GM23338 (cell line): Measurements from ENCODE around the gene CHRM1. TPM values are rescaled to one million over a fixed set of nuclear protein-coding genes. Genes with fewer than 3 reads are reported as not detected.

Source experiments
- ATAC-seq: fragments of 200-7000 bp; cut with Tn5 transposase; 3 replicates; pipeline ENCODE4 v1.9.1; 2020
- DNase-seq: peaks from one replicate; pipeline ENCODE4 v3.0.0-alpha.2; 2015; ENCODE audit warnings: low spot score
- H2AFZ ChIP-seq: fragments of 200-600 bp; sonication (generic); 2 replicates; pipeline ENCODE4 v1.8.0; 2016; ENCODE audit warnings: antibody characterized with exemption, mild to moderate bottlenecking, moderate library complexity
- H3F3A ChIP-seq: fragments of 200-600 bp; sonication (generic); replicated peaks from 2 replicates; pipeline ENCODE4 v1.8.0; 2017; ENCODE audit warnings: antibody characterized with exemption, mixed run types, low read depth
- H3K27ac ChIP-seq: fragments of 200-600 bp; sonication (generic); 2 replicates; pipeline ENCODE4 v1.6.1; 2016; ENCODE audit warnings: low read depth
- H3K27me3 ChIP-seq: fragments of 200-600 bp; sonication (generic); 2 replicates; pipeline ENCODE4 v1.8.0; 2016; ENCODE audit warnings: mild to moderate bottlenecking, mixed run types, moderate library complexity; ENCODE audit not compliant: insufficient read depth
- H3K36me3 ChIP-seq: fragments of 200-600 bp; sonication (generic); 2 replicates; pipeline ENCODE4 v1.8.0; 2016; ENCODE audit warnings: mild to moderate bottlenecking; ENCODE audit not compliant: insufficient read depth
- H3K4me1 ChIP-seq: fragments of 200-600 bp; sonication (generic); 2 replicates; pipeline ENCODE4 v1.8.0; 2016; ENCODE audit warnings: mild to moderate bottlenecking, moderate library complexity; ENCODE audit not compliant: insufficient read depth
- H3K4me2 ChIP-seq: fragments of 200-600 bp; sonication (generic); 2 replicates; pipeline ENCODE4 v1.7.1; 2017; ENCODE audit warnings: mixed run types
- H3K4me3 ChIP-seq: fragments of 200-600 bp; sonication (generic); 2 replicates; pipeline ENCODE4 v1.6.1; 2016; ENCODE audit warnings: mixed run types
- H3K79me2 ChIP-seq: fragments of 200-600 bp; sonication (generic); replicated peaks from 2 replicates; pipeline ENCODE4 v1.8.0; 2017; ENCODE audit warnings: mild to moderate bottlenecking; ENCODE audit not compliant: insufficient read depth
- H3K9me2 ChIP-seq: fragments of 200-600 bp; sonication (generic); 2 replicates; pipeline ENCODE4 v1.8.0; 2017; ENCODE audit not compliant: insufficient read depth
- H4K20me1 ChIP-seq: fragments of 200-600 bp; sonication (generic); replicated peaks from 2 replicates; pipeline ENCODE4 v1.8.0; 2017; ENCODE audit warnings: mild to moderate bottlenecking; ENCODE audit not compliant: insufficient read depth
- H3K27ac Mint-ChIP-seq: 2 replicates; pipeline ENCODE4 v1.8.0; 2020; ENCODE audit warnings: inconsistent platforms, mild to moderate bottlenecking, moderate library complexity, mixed read lengths
- H3K27me3 Mint-ChIP-seq: 3 replicates; pipeline ENCODE4 v1.8.0; 2022; ENCODE audit warnings: low read depth, mild to moderate bottlenecking, moderate library complexity, mixed read lengths, inconsistent platforms; ENCODE audit not compliant: insufficient read depth, poor library complexity
- H3K36me3 Mint-ChIP-seq: 3 replicates; pipeline ENCODE4 v1.8.0; 2021; ENCODE audit warnings: low read depth, mild to moderate bottlenecking, inconsistent platforms, moderate library complexity, mixed read lengths
- H3K4me1 Mint-ChIP-seq: 3 replicates; pipeline ENCODE4 v1.8.0; 2020; ENCODE audit warnings: mild to moderate bottlenecking, inconsistent platforms, mixed read lengths
- H3K4me3 Mint-ChIP-seq: 3 replicates; pipeline ENCODE4 v1.8.0; 2021; ENCODE audit warnings: moderate library complexity, mild to moderate bottlenecking, inconsistent platforms, mixed read lengths
- H3K9me3 Mint-ChIP-seq: 3 replicates; pipeline ENCODE4 v1.8.0; 2020; ENCODE audit warnings: moderate library complexity, mild to moderate bottlenecking, inconsistent platforms, mixed read lengths
- CREB1 ChIP-seq: fragments of 250-450 bp; sonication (Bioruptor Pico); IDR thresholded peaks from 2 replicates; pipeline ENCODE4 v1.5.0; 2020; ENCODE audit warnings: low read depth, mild to moderate bottlenecking, moderate library complexity
- CTCF ChIP-seq, 2 experiments: fragments of 200-600 bp in 1 of 2; sonication (generic) in 1 of 2; conservative IDR thresholded peaks; 2 replicates each; pipeline versions ENCODE4 v1.5.1 to v1.6.1; 2016 to 2017; ENCODE audit warnings: antibody characterized with exemption in 2 of 2, low read depth in 2 of 2, mild to moderate bottlenecking in 2 of 2, moderate library complexity in 1 of 2
- ETS1 ChIP-seq: IDR thresholded peaks from 2 replicates; pipeline ENCODE4 v1.6.1; 2016; ENCODE audit warnings: antibody characterized with exemption
- EZH2 ChIP-seq: fragments of 200-600 bp; sonication (generic); IDR thresholded peaks from one replicate; pipeline ENCODE4 v1.8.0; 2017; ENCODE audit warnings: antibody characterized with exemption, mild to moderate bottlenecking, low read depth; ENCODE audit not compliant: unreplicated experiment
- EZH2phosphoT487 ChIP-seq: fragments of 200-600 bp; sonication (generic); IDR thresholded peaks from one replicate; pipeline ENCODE4 v1.8.1; 2018; ENCODE audit warnings: antibody characterized with exemption; ENCODE audit not compliant: unreplicated experiment
- JUNB ChIP-seq: IDR thresholded peaks from one replicate; pipeline ENCODE4 v1.6.1; 2016; ENCODE audit warnings: antibody characterized with exemption; ENCODE audit not compliant: unreplicated experiment
- NANOG ChIP-seq: IDR thresholded peaks from 2 replicates; pipeline ENCODE4 v1.6.1; 2016; ENCODE audit warnings: antibody characterized with exemption, borderline replicate concordance
- POLR2AphosphoS5 ChIP-seq: IDR thresholded peaks from 2 replicates; pipeline ENCODE4 v1.6.1; 2016; ENCODE audit warnings: antibody characterized with exemption, low read depth
- STAT1 ChIP-seq: IDR thresholded peaks from one replicate; pipeline ENCODE4 v1.6.1; 2016; ENCODE audit warnings: antibody characterized with exemption; ENCODE audit not compliant: unreplicated experiment
- ZNF114 ChIP-seq: fragments of 250-450 bp; sonication (Bioruptor Pico); IDR thresholded peaks from 2 replicates; pipeline ENCODE4 v1.5.0; 2020; ENCODE audit warnings: mild to moderate bottlenecking, moderate library complexity
- ZNF331 ChIP-seq: fragments of 250-450 bp; sonication (Bioruptor Pico); IDR thresholded peaks from 2 replicates; pipeline ENCODE4 v1.5.0; 2020; ENCODE audit warnings: low read depth, mild to moderate bottlenecking, moderate library complexity
- polyA plus RNA-seq: library from polyadenylated mRNA; unstranded; fragments of >200 nt; fragmentation: Nextera tagmentation; extraction: Ambion mirVana; gene quantifications from 2 replicates; pipeline ENCODE4 v1.2.1, GENCODE V29; 2016
- total RNA-seq: library from RNA; depleted of rRNA; stranded (reverse); fragments of >200 nt; shearing (Covaris generic); gene quantifications from 2 replicates; pipeline ENCODE4 v1.2.3, GENCODE V29; 2014

The CHRM1 gene
- total and polyA plus RNA-seq, 2 experiments from 2014 or later: 0.14 to 0.44 TPM

- TF ChIP-seq POLR2AphosphoS5 (peak; percentile 63), ZNF114 (CRISPR knock-in tag) (no peak), EZH2phosphoT487 (no peak), EZH2 (no peak)
Measured at GRCh38 chr11:62889484-62890437, 31.4 kb downstream of the CHRM1 start (continued).

GRCh38 chr11:62889126-62889483 is 32.1 kb downstream of the CHRM1 start:
- peaks cover 27% of the 10 kb centered on the region for H3K79me2 ChIP-seq
- H3K27me3 ChIP-seq: no peaks in the 10 kb centered on the region
- Mint-ChIP-seq H3K27ac (peak overlapping the region; percentile 50), H3K4me3 (peak overlapping the region; percentile 3; the same call in 1 of the 3 replicates), H3K27me3 (peaks cover 26% of the 10 kb centered on the region), H3K36me3 (peaks cover 61% of the 10 kb centered on the region), H3K4me1 (peaks cover 41% of the 10 kb centered on the region), H3K9me3 (no peaks in the 10 kb centered on the region)
- H3K4me2 ChIP-seq: no peak overlapping the region
- no peak overlapping the region for H3K4me3 ChIP-seq
- ATAC-seq: no peak
- H2AFZ ChIP-seq: no peak overlapping the region
- DNase-seq: no peak
- H3K27ac ChIP-seq: peak overlapping the region; percentile 85
- H3F3A ChIP-seq: peaks cover 73% of the 10 kb centered on the region
- H3K4me1 ChIP-seq: peaks cover 7% of the 10 kb centered on the region; the same call in 1 of the 2 replicates
- no peak for TF ChIP-seq JUNB
- no peak for TF ChIP-seq STAT1
- no peak for TF ChIP-seq EZH2
- TF ChIP-seq CREB1 (CRISPR knock-in tag): no peak
- TF ChIP-seq ETS1: no peak
- H4K20me1 ChIP-seq: peaks cover 35% of the 10 kb centered on the region
- no peaks in the 10 kb centered on the region for H3K9me2 ChIP-seq
- peaks cover 38% of the 10 kb centered on the region for H3K36me3 ChIP-seq

GRCh38 chr11:62888406-62888805 is 32.8 kb downstream of the CHRM1 start:
- H3K4me2 ChIP-seq: no peak overlapping the region
- H3K4me1 ChIP-seq: peaks cover 13% of the 10 kb centered on the region; the same call in 1 of the 2 replicates
- peak overlapping the region; percentile 32; the same call in 1 of the 3 replicates for H3K4me3 Mint-ChIP-seq
- H3K27ac ChIP-seq: 0 out of 2 replicates have a peak overlapping the region, but pooled peaks have one; percentile 85
- peaks cover 34% of the 10 kb centered on the region for H3K79me2 ChIP-seq
- peaks cover 40% of the 10 kb centered on the region for H4K20me1 ChIP-seq
- no peak for DNase-seq
- H3K27me3 ChIP-seq: no peaks in the 10 kb centered on the region
- H3K36me3 Mint-ChIP-seq: peaks cover 68% of the 10 kb centered on the region
- no peaks in the 10 kb centered on the region for H3K9me2 ChIP-seq
- no peak overlapping the region for H2AFZ ChIP-seq
- H3K4me1 Mint-ChIP-seq: peaks cover 48% of the 10 kb centered on the region
- no peak for ATAC-seq
- TF ChIP-seq ZNF331 (CRISPR knock-in tag) (no peak), JUNB (no peak), CTCF (conservative IDR thresholded peaks at IDR 0.05; ENCODE audit: low read depth in 2 of 2) (no peak), ETS1 (no peak), NANOG (no peak)
- H3F3A ChIP-seq: peaks cover 80% of the 10 kb centered on the region
- H3K9me3 Mint-ChIP-seq: no peaks in the 10 kb centered on the region; the same call in 2 of the 3 replicates
- H3K27ac Mint-ChIP-seq: peak overlapping the region; percentile 50; the same call in 1 of the 2 replicates
- peaks cover 30% of the 10 kb centered on the region for H3K27me3 Mint-ChIP-seq
- peaks cover 45% of the 10 kb centered on the region for H3K36me3 ChIP-seq
- H3K4me3 ChIP-seq: no peak overlapping the region
